ENCODE results near the gene SPATA21. TPM values are rescaled to one million over a fixed set of nuclear protein-coding genes. Genes with fewer than 3 reads are reported as not detected.
"Not testable (repeated sequence)": the region's sequence is repeated elsewhere in the genome, so short reads cannot be mapped to it uniquely, and the experiment has no call there.

The SPATA21 gene
- total and polyA plus RNA-seq, 2 donors from 2014 or later: not detected

- no peak overlapping the region for H3K9ac ChIP-seq (ENCODE audit: low read length in 3 of 3)
- no peak overlapping the region for H3K4me3 ChIP-seq (ENCODE audit: low read length in 3 of 3)
- H3K27ac ChIP-seq (ENCODE audit: low read depth in 2 of 2, low read length in 2 of 2): no peak overlapping the region
- TF ChIP-seq CTCF (IDR thresholded peaks at IDR 0.05; ENCODE audit: borderline replicate concordance, extremely low read depth, insufficient read depth): no peak
- DNase-seq (no peak), FAIRE-seq (no peak)
- intact Hi-C loops (cut with DNase I): no loop called here
- H3K4me1 ChIP-seq (ENCODE audit: control insufficient read depth in 2 of 3, insufficient read depth in 2 of 3, low read depth in 1 of 3, low read length in 3 of 3): no peaks in the 10 kb centered on the region
- peaks cover 0 to 8% (median 4%) of the 10 kb centered on the region in 3 donors for H3K36me3 ChIP-seq (ENCODE audit: control insufficient read depth in 2 of 3, insufficient read depth in 3 of 3, low read length in 3 of 3)
- H3K27me3 ChIP-seq (ENCODE audit: control insufficient read depth, insufficient read depth, low read length): no peaks in the 10 kb centered on the region
- H3K9me3 ChIP-seq (ENCODE audit: control insufficient read depth in 2 of 3, insufficient read depth in 1 of 3, low read length in 3 of 3): no peaks in the 10 kb centered on the region
Observed at GRCh38 chr1:16484501-16484835, 47.2 kb upstream of the SPATA21 start.

GRCh38 chr1:16483639-16484500, 46.6 kb upstream of the SPATA21 start:
- H3K36me3 ChIP-seq (ENCODE audit: control insufficient read depth in 2 of 3, insufficient read depth in 3 of 3, low read length in 3 of 3); DNase-seq; H3K9me3 ChIP-seq (ENCODE audit: control insufficient read depth in 2 of 3, insufficient read depth in 1 of 3, low read length in 3 of 3); FAIRE-seq; H3K27ac ChIP-seq (ENCODE audit: low read depth in 2 of 2, low read length in 2 of 2); H3K4me3 ChIP-seq (ENCODE audit: low read length in 3 of 3); H3K9ac ChIP-seq (ENCODE audit: low read length in 3 of 3); intact Hi-C loops (cut with DNase I); H3K27me3 ChIP-seq (ENCODE audit: control insufficient read depth, insufficient read depth, low read length); H3K4me1 ChIP-seq (ENCODE audit: control insufficient read depth in 2 of 3, insufficient read depth in 2 of 3, low read depth in 1 of 3, low read length in 3 of 3): not testable (repeated sequence)

- H3K4me3 ChIP-seq (ENCODE audit: low read length in 3 of 3); H3K36me3 ChIP-seq (ENCODE audit: control insufficient read depth in 2 of 3, insufficient read depth in 3 of 3, low read length in 3 of 3); H3K9me3 ChIP-seq (ENCODE audit: control insufficient read depth in 2 of 3, insufficient read depth in 1 of 3, low read length in 3 of 3); intact Hi-C loops (cut with DNase I); DNase-seq; H3K9ac ChIP-seq (ENCODE audit: low read length in 3 of 3); FAIRE-seq; H3K4me1 ChIP-seq (ENCODE audit: control insufficient read depth in 2 of 3, insufficient read depth in 2 of 3, low read depth in 1 of 3, low read length in 3 of 3); H3K27ac ChIP-seq (ENCODE audit: low read depth in 2 of 2, low read length in 2 of 2); H3K27me3 ChIP-seq (ENCODE audit: control insufficient read depth, insufficient read depth, low read length): not testable (repeated sequence)
Observed at GRCh38 chr1:16483146-16483545, 45.9 kb upstream of the SPATA21 start.

GRCh38 chr1:16478091-16478490, 40.9 kb upstream of the SPATA21 start:
- TF ChIP-seq CTCF (IDR thresholded peaks at IDR 0.05; ENCODE audit: borderline replicate concordance, extremely low read depth, insufficient read depth): no peak
- DNase-seq: no peak
- no peaks in the 10 kb centered on the region for H3K4me1 ChIP-seq (ENCODE audit: control insufficient read depth in 2 of 3, insufficient read depth in 2 of 3, low read depth in 1 of 3, low read length in 3 of 3)
- H3K9ac ChIP-seq (ENCODE audit: low read length in 3 of 3): no peak overlapping the region
- intact Hi-C loops (cut with DNase I): no loop called here
- H3K4me3 ChIP-seq (ENCODE audit: low read length in 3 of 3): no peak overlapping the region
- no peak for FAIRE-seq
- no peaks in the 10 kb centered on the region for H3K27me3 ChIP-seq (ENCODE audit: control insufficient read depth, insufficient read depth, low read length)
- H3K36me3 ChIP-seq (ENCODE audit: control insufficient read depth in 2 of 3, insufficient read depth in 3 of 3, low read length in 3 of 3): peaks cover 0 to 14% (median 4%) of the 10 kb centered on the region in 3 donors
- no peaks in the 10 kb centered on the region for H3K9me3 ChIP-seq (ENCODE audit: control insufficient read depth in 2 of 3, insufficient read depth in 1 of 3, low read length in 3 of 3)
- H3K27ac ChIP-seq (ENCODE audit: low read depth in 2 of 2, low read length in 2 of 2): no peak overlapping the region

- H3K27ac ChIP-seq (ENCODE audit: low read depth in 2 of 2, low read length in 2 of 2); H3K4me3 ChIP-seq (ENCODE audit: low read length in 3 of 3); H3K9me3 ChIP-seq (ENCODE audit: control insufficient read depth in 2 of 3, insufficient read depth in 1 of 3, low read length in 3 of 3); FAIRE-seq; H3K9ac ChIP-seq (ENCODE audit: low read length in 3 of 3); DNase-seq; H3K27me3 ChIP-seq (ENCODE audit: control insufficient read depth, insufficient read depth, low read length); intact Hi-C loops (cut with DNase I); H3K4me1 ChIP-seq (ENCODE audit: control insufficient read depth in 2 of 3, insufficient read depth in 2 of 3, low read depth in 1 of 3, low read length in 3 of 3): not testable (repeated sequence)
- peaks cover 0 to 14% (median 4%) of the 10 kb centered on the region in 3 donors for H3K36me3 ChIP-seq (ENCODE audit: control insufficient read depth in 2 of 3, insufficient read depth in 3 of 3, low read length in 3 of 3)
Observed at GRCh38 chr1:16475771-16476770, 38.8 kb upstream of the SPATA21 start.

- H3K9ac ChIP-seq (ENCODE audit: low read length in 3 of 3); H3K27ac ChIP-seq (ENCODE audit: low read depth in 2 of 2, low read length in 2 of 2); H3K36me3 ChIP-seq (ENCODE audit: control insufficient read depth in 2 of 3, insufficient read depth in 3 of 3, low read length in 3 of 3); H3K27me3 ChIP-seq (ENCODE audit: control insufficient read depth, insufficient read depth, low read length); H3K4me3 ChIP-seq (ENCODE audit: low read length in 3 of 3); intact Hi-C loops (cut with DNase I); FAIRE-seq; H3K9me3 ChIP-seq (ENCODE audit: control insufficient read depth in 2 of 3, insufficient read depth in 1 of 3, low read length in 3 of 3); H3K4me1 ChIP-seq (ENCODE audit: control insufficient read depth in 2 of 3, insufficient read depth in 2 of 3, low read depth in 1 of 3, low read length in 3 of 3); DNase-seq: not testable (repeated sequence)
Observed at GRCh38 chr1:16474891-16475290, 37.7 kb upstream of the SPATA21 start.
